Neural cell (in vitro differentiated cells): ENCODE measurements around the gene NCOA3. TPM values are rescaled to one million over a fixed set of nuclear protein-coding genes. Genes with fewer than 3 reads are reported as not detected.

Experiments
- H2AFZ ChIP-seq: fragments of 200-600, 300-800 bp; sonication (generic), shearing (Covaris generic); 2 replicates; pipeline ENCODE4 v1.6.0; 2014; ENCODE audit warnings: low read depth, mild to moderate bottlenecking, antibody characterized with exemption, low read length, moderate library complexity
- H3F3A ChIP-seq: fragments of 200-600 bp; shearing (Covaris generic); 2 replicates; pipeline ENCODE4 v1.6.1; 2016; ENCODE audit warnings: mild to moderate bottlenecking, moderate library complexity, mixed read lengths, antibody characterized with exemption, low read length; ENCODE audit not compliant: insufficient read depth, poor library complexity, severe bottlenecking
- H3K27ac ChIP-seq: fragments of 200-600, 300-800 bp; sonication (generic), shearing (Covaris generic); 2 replicates; pipeline ENCODE4 v1.5.1; 2014; ENCODE audit warnings: mild to moderate bottlenecking, low read length, moderate library complexity
- H3K27me3 ChIP-seq: fragments of 300-800, 200-600 bp; sonication (generic), shearing (Covaris generic); 2 replicates; pipeline ENCODE4 v1.6.0; 2014; ENCODE audit warnings: mild to moderate bottlenecking, low read depth, low read length, moderate library complexity; ENCODE audit not compliant: insufficient read depth
- H3K36me3 ChIP-seq: fragments of 300-800, 200-600 bp; sonication (generic), shearing (Covaris generic); 2 replicates; pipeline ENCODE4 v1.5.1; 2014; ENCODE audit warnings: mild to moderate bottlenecking, antibody characterized with exemption, low read length, moderate library complexity; ENCODE audit not compliant: insufficient read depth
- H3K4me2 ChIP-seq: fragments of 300-800, 200-600 bp; sonication (generic), shearing (Covaris generic); 2 replicates; pipeline ENCODE4 v1.6.0; 2014; ENCODE audit warnings: mild to moderate bottlenecking, low read length
- H3K4me3 ChIP-seq: fragments of 300-800, 200-600 bp; sonication (generic), shearing (Covaris generic); 2 replicates; pipeline ENCODE4 v1.5.1; 2014; ENCODE audit warnings: mild to moderate bottlenecking, low read length, moderate library complexity
- H3K79me2 ChIP-seq: fragments of 200-600 bp; shearing (Covaris generic); replicated peaks from 2 replicates; pipeline ENCODE4 v1.6.0; 2014; ENCODE audit warnings: mild to moderate bottlenecking, low read length, moderate library complexity; ENCODE audit not compliant: insufficient read depth
- H3K9ac ChIP-seq: fragments of 300-800, 200-600 bp; sonication (generic), shearing (Covaris generic); 2 replicates; pipeline ENCODE4 v1.6.1; 2016; ENCODE audit warnings: mild to moderate bottlenecking, low read length, mixed read lengths
- H3K9me2 ChIP-seq: fragments of 200-600 bp; shearing (Covaris generic); 2 replicates; pipeline ENCODE4 v1.6.1; 2016; ENCODE audit warnings: mild to moderate bottlenecking, low read length, mixed read lengths; ENCODE audit not compliant: insufficient read depth
- H3K9me3 ChIP-seq: fragments of 200-600, 300-800 bp; sonication (generic), shearing (Covaris generic); 2 replicates; pipeline ENCODE4 v1.6.1; 2016; ENCODE audit warnings: mild to moderate bottlenecking, mixed run types, low read length, moderate library complexity, mixed read lengths
- H4K20me1 ChIP-seq: fragments of 200-600 bp; shearing (Covaris generic); 2 replicates; pipeline ENCODE4 v1.6.1; 2016; ENCODE audit warnings: mild to moderate bottlenecking, mixed run types; ENCODE audit not compliant: insufficient read depth
- EP300 ChIP-seq: fragments of 450-650 bp; conservative IDR thresholded peaks from 2 replicates; pipeline ENCODE4 v1.6.1; 2014; ENCODE audit warnings: antibody characterized with exemption, mild to moderate bottlenecking, moderate library complexity; ENCODE audit not compliant: poor library complexity, severe bottlenecking
- EZH2 ChIP-seq: fragments of 200-600, 300-800 bp; shearing (Covaris generic), sonication (generic); IDR thresholded peaks from 2 replicates; pipeline ENCODE4 v1.6.1; 2014; ENCODE audit warnings: antibody characterized with exemption, low read length, borderline replicate concordance, mild to moderate bottlenecking; ENCODE audit not compliant: insufficient read depth, poor library complexity, severe bottlenecking
- MXI1 ChIP-seq: fragments of 450-650 bp; conservative IDR thresholded peaks from 2 replicates; pipeline ENCODE4 v1.6.1; 2014; ENCODE audit warnings: antibody characterized with exemption, mild to moderate bottlenecking; ENCODE audit not compliant: poor library complexity, severe bottlenecking
- POLR2AphosphoS5 ChIP-seq: IDR thresholded peaks from 2 replicates; pipeline ENCODE4 v1.6.1; 2012
- RAD21 ChIP-seq: fragments of 450-650 bp; conservative IDR thresholded peaks from 2 replicates; pipeline ENCODE4 v1.6.1; 2014; ENCODE audit warnings: antibody characterized with exemption, mild to moderate bottlenecking, moderate library complexity
- SMC3 ChIP-seq: fragments of 450-650 bp; conservative IDR thresholded peaks from 2 replicates; pipeline ENCODE4 v1.6.1; 2014; ENCODE audit warnings: antibody characterized with exemption, mild to moderate bottlenecking, moderate library complexity; ENCODE audit not compliant: poor library complexity
- TAF1 ChIP-seq: IDR thresholded peaks from 2 replicates; pipeline ENCODE4 v1.6.1; 2012; ENCODE audit warnings: low read depth
- polyA plus RNA-seq: library from polyadenylated mRNA; depleted of rRNA; stranded (reverse); fragments of >200 nt; gene quantifications from 2 replicates; pipeline ENCODE4 v1.2.3, GENCODE V29; 2014
- TF ChIP-seq, protein P1 (sequence below): IDR thresholded peaks from 2 replicates; pipeline ENCODE4 v1.6.1; 2012; ENCODE audit warnings: borderline replicate concordance
- TF ChIP-seq, protein P2 (sequence below): fragments of 450-650 bp; IDR thresholded peaks from 2 replicates; pipeline ENCODE4 v1.5.1; 2014; ENCODE audit warnings: antibody characterized with exemption, mild to moderate bottlenecking, moderate library complexity; ENCODE audit not compliant: poor library complexity, severe bottlenecking

NCOA3 gene
- polyA plus RNA-seq, 1 donor from 2014 or later = 14.2 TPM

GRCh38 chr20:47647994-47648393, 146.3 kb downstream of the NCOA3 start:
- Histone ChIP-seq H3F3A (no peaks in the 10 kb centered on the region), H3K9me2 (no peaks in the 10 kb centered on the region), H2AFZ (no peak overlapping the region), H3K79me2 (no peaks in the 10 kb centered on the region), H3K27me3 (no peaks in the 10 kb centered on the region), H3K9ac (no peak overlapping the region), H3K4me2 (no peak overlapping the region), H3K27ac (no peak overlapping the region), H4K20me1 (no peaks in the 10 kb centered on the region), H3K4me3 (no peak overlapping the region), H3K36me3 (no peaks in the 10 kb centered on the region), H3K9me3 (no peaks in the 10 kb centered on the region)
- no peak for TF ChIP-seq MXI1
- TF ChIP-seq EZH2 = no peak
- TF ChIP-seq POLR2AphosphoS5 = no peak
- TF ChIP-seq TAF1 = no peak
- TF ChIP-seq, protein P1, sequence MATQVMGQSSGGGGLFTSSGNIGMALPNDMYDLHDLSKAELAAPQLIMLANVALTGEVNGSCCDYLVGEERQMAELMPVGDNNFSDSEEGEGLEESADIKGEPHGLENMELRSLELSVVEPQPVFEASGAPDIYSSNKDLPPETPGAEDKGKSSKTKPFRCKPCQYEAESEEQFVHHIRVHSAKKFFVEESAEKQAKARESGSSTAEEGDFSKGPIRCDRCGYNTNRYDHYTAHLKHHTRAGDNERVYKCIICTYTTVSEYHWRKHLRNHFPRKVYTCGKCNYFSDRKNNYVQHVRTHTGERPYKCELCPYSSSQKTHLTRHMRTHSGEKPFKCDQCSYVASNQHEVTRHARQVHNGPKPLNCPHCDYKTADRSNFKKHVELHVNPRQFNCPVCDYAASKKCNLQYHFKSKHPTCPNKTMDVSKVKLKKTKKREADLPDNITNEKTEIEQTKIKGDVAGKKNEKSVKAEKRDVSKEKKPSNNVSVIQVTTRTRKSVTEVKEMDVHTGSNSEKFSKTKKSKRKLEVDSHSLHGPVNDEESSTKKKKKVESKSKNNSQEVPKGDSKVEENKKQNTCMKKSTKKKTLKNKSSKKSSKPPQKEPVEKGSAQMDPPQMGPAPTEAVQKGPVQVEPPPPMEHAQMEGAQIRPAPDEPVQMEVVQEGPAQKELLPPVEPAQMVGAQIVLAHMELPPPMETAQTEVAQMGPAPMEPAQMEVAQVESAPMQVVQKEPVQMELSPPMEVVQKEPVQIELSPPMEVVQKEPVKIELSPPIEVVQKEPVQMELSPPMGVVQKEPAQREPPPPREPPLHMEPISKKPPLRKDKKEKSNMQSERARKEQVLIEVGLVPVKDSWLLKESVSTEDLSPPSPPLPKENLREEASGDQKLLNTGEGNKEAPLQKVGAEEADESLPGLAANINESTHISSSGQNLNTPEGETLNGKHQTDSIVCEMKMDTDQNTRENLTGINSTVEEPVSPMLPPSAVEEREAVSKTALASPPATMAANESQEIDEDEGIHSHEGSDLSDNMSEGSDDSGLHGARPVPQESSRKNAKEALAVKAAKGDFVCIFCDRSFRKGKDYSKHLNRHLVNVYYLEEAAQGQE = no peak
- TF ChIP-seq, protein P2, sequence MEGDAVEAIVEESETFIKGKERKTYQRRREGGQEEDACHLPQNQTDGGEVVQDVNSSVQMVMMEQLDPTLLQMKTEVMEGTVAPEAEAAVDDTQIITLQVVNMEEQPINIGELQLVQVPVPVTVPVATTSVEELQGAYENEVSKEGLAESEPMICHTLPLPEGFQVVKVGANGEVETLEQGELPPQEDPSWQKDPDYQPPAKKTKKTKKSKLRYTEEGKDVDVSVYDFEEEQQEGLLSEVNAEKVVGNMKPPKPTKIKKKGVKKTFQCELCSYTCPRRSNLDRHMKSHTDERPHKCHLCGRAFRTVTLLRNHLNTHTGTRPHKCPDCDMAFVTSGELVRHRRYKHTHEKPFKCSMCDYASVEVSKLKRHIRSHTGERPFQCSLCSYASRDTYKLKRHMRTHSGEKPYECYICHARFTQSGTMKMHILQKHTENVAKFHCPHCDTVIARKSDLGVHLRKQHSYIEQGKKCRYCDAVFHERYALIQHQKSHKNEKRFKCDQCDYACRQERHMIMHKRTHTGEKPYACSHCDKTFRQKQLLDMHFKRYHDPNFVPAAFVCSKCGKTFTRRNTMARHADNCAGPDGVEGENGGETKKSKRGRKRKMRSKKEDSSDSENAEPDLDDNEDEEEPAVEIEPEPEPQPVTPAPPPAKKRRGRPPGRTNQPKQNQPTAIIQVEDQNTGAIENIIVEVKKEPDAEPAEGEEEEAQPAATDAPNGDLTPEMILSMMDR = no peak
- no peak for TF ChIP-seq SMC3
- TF ChIP-seq RAD21 = no peak
- TF ChIP-seq EP300 = no peak

DNA sequence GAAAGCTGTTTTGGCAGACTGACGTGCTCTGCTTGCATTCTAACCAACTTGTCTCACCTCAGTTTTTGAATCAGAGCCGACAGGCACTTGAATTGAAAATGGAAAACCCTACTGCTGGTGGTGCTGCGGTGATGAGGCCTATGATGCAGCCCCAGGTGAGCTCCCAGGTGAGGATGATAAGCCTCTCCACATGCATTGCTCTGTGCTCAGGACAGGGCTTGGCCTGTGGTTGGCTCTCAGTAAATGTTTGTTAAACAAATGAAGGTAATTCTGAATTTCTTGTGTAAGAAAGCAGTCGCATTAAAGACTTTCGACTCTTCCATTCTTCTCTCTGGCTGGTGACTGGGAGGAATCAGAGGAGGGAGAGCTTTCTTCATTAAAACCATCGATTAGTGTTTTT, 147.3 kb downstream of the NCOA3 start:
- Histone ChIP-seq H4K20me1 (no peaks in the 10 kb centered on the region), H3K9ac (no peak overlapping the region), H3K9me2 (no peaks in the 10 kb centered on the region), H2AFZ (no peak overlapping the region), H3K27me3 (no peaks in the 10 kb centered on the region), H3K36me3 (no peaks in the 10 kb centered on the region), H3K79me2 (no peaks in the 10 kb centered on the region), H3K27ac (no peak overlapping the region), H3F3A (no peaks in the 10 kb centered on the region), H3K4me3 (no peak overlapping the region), H3K9me3 (no peaks in the 10 kb centered on the region), H3K4me2 (no peak overlapping the region)
- TF ChIP-seq EP300 (no peak), SMC3 (no peak), EZH2 (no peak), TAF1 (no peak), MXI1 (no peak), RAD21 (no peak), POLR2AphosphoS5 (no peak)
- TF ChIP-seq, protein P2 = no peak
- TF ChIP-seq, protein P1 = no peak
